HG03045 (cell line): Measurements from ENCODE around the gene MYO9B.

Experiments used
- ATAC-seq: cut with Tn5 transposase; IDR thresholded peaks from one replicate; pipeline ENCODE4 v1.9.1; 2021; ENCODE audit warnings: mild to moderate bottlenecking, moderate library complexity; ENCODE audit not compliant: unreplicated experiment

MYO9B gene

GRCh38 chr19:17058236-17058635 lies 17.3 kb upstream of the MYO9B start:
- no peak for ATAC-seq

GRCh38 chr19:17060802-17061201 lies 14.8 kb upstream of the MYO9B start:
- no peak for ATAC-seq

DNA sequence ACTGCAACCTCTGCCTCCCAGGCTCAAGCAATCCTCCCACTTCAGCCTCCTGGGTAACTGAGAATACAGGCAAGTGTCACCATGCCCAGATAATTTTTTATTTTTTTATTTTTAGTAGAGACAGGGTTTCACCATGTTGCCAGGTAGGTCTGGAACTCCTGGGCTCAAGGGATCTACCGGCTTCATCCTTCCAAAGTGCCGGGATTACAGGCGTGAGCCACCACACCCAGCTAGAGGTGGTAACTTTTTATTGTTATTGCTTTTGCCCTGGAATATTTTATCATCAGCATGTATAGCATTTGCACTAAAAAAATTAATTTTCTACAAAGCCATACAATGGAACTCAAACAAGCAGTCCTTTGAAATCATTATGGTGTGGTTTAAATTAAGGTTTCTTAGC lies 14.4 kb upstream of the MYO9B start:
- no peak for ATAC-seq

GRCh38 chr19:17061691-17062090 lies 13.9 kb upstream of the MYO9B start:
- no peak for ATAC-seq

DNA sequence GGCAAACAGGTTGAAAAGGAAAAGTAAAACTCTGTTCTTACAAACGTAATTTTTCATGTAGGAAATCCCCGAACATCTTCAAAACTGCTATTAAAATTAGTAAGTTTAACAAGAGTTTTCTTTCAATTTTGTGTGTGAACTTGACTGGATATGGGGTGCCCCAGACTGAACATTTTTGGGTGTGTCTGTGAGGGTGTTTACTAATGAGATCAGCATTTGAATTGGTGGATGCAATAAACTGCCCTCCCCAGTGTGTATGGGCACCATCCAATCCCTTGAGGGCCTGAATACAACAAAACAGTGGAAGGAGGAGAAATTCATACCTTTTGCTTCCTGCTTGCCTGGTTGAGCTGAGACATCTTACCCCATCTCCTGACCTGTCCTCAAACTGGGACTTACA lies 12.1 kb upstream of the MYO9B start:
- ATAC-seq, result no peak

- no peak for ATAC-seq
These were observed 6.4 kb upstream of the MYO9B start for GRCh38 chr19:17069193-17069592.

- ATAC-seq, result no peak
These were observed 5.2 kb upstream of the MYO9B start for GRCh38 chr19:17070421-17070820.

GRCh38 chr19:17070912-17071311 lies 4.7 kb upstream of the MYO9B start:
- no peak for ATAC-seq

DNA sequence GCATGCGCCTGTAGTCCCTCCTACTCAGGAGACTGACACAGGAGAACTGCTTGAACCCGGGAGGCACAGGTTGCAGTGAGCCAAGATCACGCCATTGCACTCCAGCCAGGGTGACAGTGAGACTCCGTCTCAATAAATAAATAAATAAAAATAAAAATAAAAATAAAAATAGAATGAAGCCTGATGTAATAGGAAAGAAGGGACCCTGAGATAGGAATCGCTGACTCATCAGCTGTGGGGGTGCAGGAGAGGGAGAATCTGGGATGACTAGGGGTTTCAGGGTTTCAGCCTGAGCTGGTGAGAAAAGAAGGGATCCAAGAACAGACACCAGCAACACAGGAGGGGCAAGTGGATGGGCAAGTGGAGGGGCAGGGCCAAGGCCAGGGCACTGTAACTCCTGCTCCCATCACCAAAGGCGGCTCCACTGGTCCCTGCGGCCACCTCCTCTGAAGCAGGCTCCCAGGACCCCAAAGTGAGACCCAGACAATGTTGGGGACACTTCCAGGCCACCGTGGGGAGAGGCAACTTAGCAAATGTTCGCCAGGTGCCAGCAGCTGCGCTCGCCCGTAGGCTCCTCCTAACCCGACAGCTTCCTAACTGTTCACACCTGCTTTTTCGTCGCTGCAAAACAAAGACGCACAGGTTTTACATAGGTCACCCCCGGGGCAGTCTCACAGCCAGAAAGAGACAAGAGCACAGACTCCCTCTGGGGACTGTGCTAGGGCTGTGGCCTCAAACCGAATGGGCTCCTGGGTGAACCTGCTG lies 1.5 kb upstream of the MYO9B start:
- no peak for ATAC-seq

DNA sequence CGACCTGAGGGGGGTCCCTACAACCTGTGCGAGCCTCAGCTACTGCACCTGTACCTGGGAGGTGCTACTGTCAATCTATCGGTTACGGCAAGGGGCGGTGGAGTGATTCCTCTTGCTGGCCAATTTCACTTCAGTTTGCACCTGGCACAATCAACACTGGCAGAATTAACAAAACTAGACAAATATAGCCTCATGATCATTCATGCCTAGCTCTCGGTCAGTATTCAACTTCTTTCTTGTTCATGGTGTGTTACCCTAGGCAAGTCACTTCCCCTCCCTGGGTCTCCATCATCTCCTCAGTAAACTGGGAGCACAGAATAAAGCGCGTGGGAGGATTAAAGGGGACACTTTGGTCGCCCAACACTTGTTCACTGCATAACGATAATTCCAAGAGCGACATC lies 943 bp upstream of the MYO9B start:
- no peak for ATAC-seq

DNA sequence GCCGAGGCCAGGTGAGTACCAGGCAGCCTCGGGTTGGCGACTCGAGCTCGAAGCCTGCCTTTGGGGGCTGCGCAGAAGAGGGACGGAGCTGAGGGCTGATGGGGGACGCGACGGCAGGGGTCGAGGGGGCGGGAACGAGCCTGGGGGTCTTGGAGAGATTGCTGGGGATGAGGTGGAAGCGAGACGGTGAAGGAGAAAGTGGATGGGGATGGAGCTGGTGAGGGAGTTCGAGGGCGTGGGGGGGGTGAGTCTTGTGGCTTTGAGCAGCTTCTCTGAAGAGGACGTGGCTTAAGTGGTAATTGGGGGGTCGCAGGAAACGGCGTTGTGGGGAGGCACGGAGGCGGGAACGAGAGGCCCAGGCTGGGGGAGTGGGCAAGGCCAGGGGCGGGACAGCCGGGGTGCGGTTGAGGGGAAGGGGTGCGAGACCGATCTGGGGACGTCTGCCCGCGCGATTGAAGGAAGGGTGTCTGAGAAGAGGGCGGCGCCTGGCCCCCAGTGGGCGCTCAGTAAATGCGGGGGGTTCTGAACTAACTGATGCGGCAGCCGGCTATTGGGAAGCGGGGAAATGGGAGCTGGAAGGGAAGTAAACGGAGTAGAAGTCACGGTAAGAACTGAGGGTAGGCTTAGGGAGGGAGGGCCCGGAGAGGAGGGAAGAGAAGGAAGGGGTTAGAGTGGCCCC lies 426 bp downstream of the MYO9B start:
- ATAC-seq, result no peak

DNA sequence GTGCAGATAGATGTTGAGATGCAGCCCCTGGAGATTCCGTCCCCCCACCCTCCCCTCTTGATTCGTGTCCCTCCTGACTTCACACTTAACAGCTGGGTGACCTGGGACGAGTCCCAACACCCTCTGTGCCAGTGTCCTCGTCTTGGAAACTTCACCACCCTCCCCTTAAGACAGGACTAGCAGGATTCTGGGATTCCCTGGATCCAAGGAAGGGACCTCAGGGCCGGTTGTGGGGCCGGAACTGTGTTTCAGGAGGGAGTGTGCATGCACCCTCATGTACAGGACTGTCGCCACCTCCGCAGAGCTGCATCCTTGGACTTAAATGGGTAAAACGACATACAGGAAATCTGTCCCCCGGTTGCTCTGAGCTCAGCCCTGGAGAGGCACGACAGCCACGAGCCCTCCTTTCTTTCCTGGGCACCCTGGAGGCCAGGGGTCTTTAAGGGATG lies 990 bp downstream of the MYO9B start:
- ATAC-seq, result no peak

- ATAC-seq, result no peak
These were observed 2.0 kb downstream of the MYO9B start for GRCh38 chr19:17077447-17078028.

GRCh38 chr19:17078036-17078919 lies 2.7 kb downstream of the MYO9B start:
- ATAC-seq, result no peak

DNA sequence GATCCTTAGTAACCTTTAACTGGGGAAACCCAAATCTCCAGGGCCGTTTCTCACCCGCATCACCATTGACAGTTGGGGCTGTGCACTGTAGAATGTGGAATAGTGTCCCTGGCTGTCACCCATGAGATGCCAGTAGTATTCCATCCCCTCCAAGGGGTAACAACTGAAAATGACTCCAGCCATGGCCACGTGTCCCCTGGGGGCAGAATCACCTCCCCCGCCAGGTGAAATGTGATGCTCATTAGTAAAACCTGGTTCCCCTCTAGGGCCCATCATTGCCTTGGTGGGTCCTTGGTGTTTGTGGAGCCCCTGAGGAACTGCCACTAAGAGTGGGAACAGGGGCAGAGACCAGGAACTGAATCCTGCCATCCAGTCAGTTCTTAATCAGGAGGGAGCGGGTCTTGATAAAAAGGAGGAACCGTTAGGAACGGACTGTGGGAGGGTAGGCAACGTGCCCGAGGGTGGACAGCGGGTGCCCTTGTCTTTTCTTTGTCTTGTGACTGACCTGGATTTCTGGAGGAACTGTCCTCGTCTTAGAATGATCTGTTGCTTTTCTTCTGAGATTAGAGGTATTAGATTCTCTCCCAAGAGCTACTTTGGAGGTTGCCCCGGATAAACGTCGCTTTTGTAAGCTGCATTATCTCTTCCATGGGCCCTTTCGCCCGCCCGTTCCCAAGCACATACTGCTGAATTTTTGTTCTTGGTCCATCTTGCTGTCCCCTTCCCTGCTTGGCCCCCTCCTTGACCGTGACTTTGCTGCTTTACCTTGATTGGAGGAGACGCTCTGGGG lies 3.5 kb downstream of the MYO9B start:
- ATAC-seq, result no peak

- ATAC-seq, result no peak
These were observed 4.3 kb downstream of the MYO9B start for GRCh38 chr19:17079710-17080439.

DNA sequence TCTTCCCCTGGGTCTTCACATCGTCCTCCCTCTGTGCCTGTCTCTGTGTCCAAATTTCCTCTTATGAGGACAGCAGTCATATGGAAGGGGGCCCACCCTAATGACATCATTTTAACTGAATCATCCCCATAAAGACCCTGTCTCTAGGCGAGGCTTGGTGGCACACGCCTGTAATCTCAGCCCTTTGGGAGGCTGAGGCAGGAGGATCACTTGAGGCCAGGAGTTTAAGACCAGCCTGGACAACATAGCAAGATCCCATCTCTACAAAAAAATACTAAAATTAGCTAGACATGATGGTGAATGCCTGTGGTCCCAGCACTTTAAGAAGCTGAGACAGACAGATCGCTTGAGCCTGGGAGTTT lies 4.8 kb downstream of the MYO9B start:
- ATAC-seq, result no peak

DNA sequence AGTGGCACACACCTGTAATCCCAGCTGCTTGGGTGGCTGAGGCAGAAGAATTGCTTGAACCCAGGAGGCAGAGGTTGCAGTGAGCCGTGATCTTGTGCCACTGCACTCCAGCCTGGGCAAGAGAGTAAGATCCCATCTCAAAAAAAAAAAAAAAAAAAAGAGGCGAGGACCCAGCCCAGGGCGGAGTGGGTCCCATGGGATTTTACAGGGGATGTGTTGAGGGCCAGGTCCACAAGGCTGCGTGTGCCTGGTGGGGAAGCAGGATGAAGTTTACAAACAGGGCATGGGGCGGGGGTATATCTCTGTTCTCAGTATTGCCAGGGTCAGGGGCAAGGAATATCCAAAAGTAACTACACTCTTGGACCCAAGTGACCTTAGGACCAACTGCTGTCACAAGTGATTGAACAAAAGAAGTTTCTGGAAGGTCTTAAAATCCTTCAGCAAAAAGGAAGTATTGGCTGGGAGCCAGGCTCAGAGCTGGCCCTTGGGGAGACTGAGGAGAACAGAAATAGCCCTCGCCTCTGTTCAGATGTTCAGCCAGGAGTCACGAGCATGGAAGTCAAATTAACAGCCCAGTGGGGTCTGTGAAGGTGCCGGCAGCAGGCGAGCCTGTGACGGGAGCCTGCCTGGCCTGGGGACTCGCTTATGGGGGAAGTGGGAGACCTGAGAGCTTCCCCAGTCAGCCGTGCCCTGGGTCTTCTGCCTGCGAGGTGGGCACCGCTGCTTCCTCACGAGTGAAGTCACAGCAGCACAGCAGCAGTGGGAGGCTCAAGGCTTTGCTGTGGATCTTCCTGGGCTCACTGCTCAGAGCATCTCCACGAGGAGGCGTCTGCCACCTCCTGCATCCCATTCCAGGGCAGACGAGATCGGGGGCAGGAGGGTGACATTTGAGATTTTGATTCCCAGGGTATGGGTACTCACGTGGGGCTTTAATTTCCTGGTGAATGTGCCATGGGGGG lies 6.4 kb downstream of the MYO9B start:
- no peak for ATAC-seq

DNA sequence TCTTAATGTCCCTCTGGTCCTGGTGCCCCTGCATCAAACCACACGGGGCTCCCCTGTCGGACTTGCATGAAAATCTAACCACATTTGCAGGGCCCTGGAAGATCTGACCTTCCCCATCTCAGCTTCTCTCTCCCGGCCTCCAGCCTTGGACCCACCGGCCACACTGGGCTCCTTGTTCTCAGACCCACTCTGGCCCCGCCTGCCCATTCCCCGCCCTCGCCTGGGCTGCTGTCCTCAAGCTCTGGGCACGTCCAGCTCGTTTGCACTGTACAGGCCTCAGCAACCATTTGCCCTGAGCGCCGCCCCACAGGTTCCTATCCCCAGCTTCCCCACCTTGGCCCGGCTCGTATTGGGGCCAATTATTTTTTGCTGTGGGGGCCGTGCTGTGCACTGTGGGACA lies 10.5 kb downstream of the MYO9B start:
- ATAC-seq, result no peak
